GM10266 (cell line): ENCODE measurements around the gene EPM2AIP1.
A peak's percentile ranks its signal among the peaks of the same experiment; 100 is the strongest.
"Not testable (repeated sequence)": the region's sequence is repeated elsewhere in the genome, so short reads cannot be mapped to it uniquely, and the experiment has no call there.

Experiments used
- DNase-seq: peaks from one replicate; pipeline ENCODE4 v3.0.0; 2012; ENCODE audit errors: extremely low spot score
- CTCF ChIP-seq: IDR thresholded peaks from 2 replicates; pipeline ENCODE4 v1.5.1; 2012; ENCODE audit warnings: mild to moderate bottlenecking, low read depth; ENCODE audit not compliant: control insufficient read depth, insufficient read depth; ENCODE audit errors: missing control alignments

EPM2AIP1 gene

GRCh38 chr3:36973139-36973538 lies 19.8 kb downstream of the EPM2AIP1 start:
- TF ChIP-seq CTCF: no peak
- DNase-seq: no peak

GRCh38 chr3:36972163-36972562 lies 20.8 kb downstream of the EPM2AIP1 start:
- TF ChIP-seq CTCF: no peak
- DNase-seq: no peak

- no peak for TF ChIP-seq CTCF
- peak; percentile 83 for DNase-seq
These were observed 23.1 kb downstream of the EPM2AIP1 start for GRCh38 chr3:36969540-36970432.

GRCh38 chr3:36969085-36969484 lies 23.8 kb downstream of the EPM2AIP1 start:
- no peak for TF ChIP-seq CTCF
- DNase-seq: no peak

- no peak for TF ChIP-seq CTCF
- DNase-seq: no peak
These were observed 27.5 kb downstream of the EPM2AIP1 start for GRCh38 chr3:36965440-36965839.

GRCh38 chr3:36964817-36965216 lies 28.1 kb downstream of the EPM2AIP1 start:
- no peak for TF ChIP-seq CTCF

GRCh38 chr3:36964331-36964730 lies 28.6 kb downstream of the EPM2AIP1 start:
- DNase-seq: no peak
- no peak for TF ChIP-seq CTCF

More at GRCh38 chr3:36964817-36965216, 28.1 kb downstream of the EPM2AIP1 start:
- DNase-seq: no peak

- DNase-seq: not testable (repeated sequence)
These were observed 29.9 kb downstream of the EPM2AIP1 start for GRCh38 chr3:36963008-36963407.
